Panc1 (cell line): ENCODE data around the gene TRMT13. TPM values are rescaled to one million over a fixed set of nuclear protein-coding genes. Genes with fewer than 3 reads are reported as not detected.

ENCODE experiments used
- ATAC-seq: fragments of 200-7000 bp; cut with Tn5 transposase; 2 replicates; pipeline ENCODE4 v1.9.1; 2020; ENCODE audit warnings: mild to moderate bottlenecking, moderate library complexity
- BruUV-seq: library from RNA; stranded (reverse); fragments of 400-500 nt; replicated peaks from 2 replicates; lab custom pipeline; 2021; lab: Mats Ljungman, UMichigan
- CTCF ChIA-PET: fragments of 300-600 bp; sonication (Branson Sonifier 250); formaldehyde crosslinking; loops from one replicate; lab custom pipeline; 2022; ENCODE audit warnings: antibody characterized with exemption; lab: Charles Lee
- POLR2A ChIA-PET: fragments of 300-600 bp; sonication (Branson Sonifier 250); formaldehyde crosslinking; loops from one replicate; lab custom pipeline; 2022; ENCODE audit warnings: antibody characterized with exemption; lab: Charles Lee
- DNase-seq: peaks from one replicate; pipeline ENCODE4 v3.0.0-alpha.2; 2010; ENCODE audit warnings: low read depth, low spot score
- H3K27ac ChIP-seq: 2 replicates; pipeline ENCODE4 v1.5.1; 2011; ENCODE audit warnings: mild to moderate bottlenecking, low read length, inconsistent platforms
- H3K27me3 ChIP-seq: fragments of 200-500 bp; sonication (Bioruptor generic); 2 replicates; pipeline ENCODE4 v1.6.0; 2014; ENCODE audit warnings: low read length, inconsistent platforms; ENCODE audit not compliant: control insufficient read depth, insufficient read depth
- H3K36me3 ChIP-seq: fragments of 200-500 bp; sonication (Bioruptor generic); 2 replicates; pipeline ENCODE4 v1.5.1; 2014; ENCODE audit warnings: inconsistent platforms, mild to moderate bottlenecking, low read length, moderate library complexity; ENCODE audit not compliant: control insufficient read depth, insufficient read depth
- H3K4me1 ChIP-seq: 2 replicates; pipeline ENCODE4 v1.5.1; 2011; ENCODE audit warnings: inconsistent platforms, mild to moderate bottlenecking, low read length, moderate library complexity; ENCODE audit not compliant: control insufficient read depth, insufficient read depth
- H3K4me3 ChIP-seq, 2 experiments: 2 replicates each; pipeline ENCODE4 v1.5.1; 2011 to 2012; ENCODE audit warnings: low read depth in 2 of 2, low read length in 2 of 2, mild to moderate bottlenecking in 2 of 2, inconsistent platforms in 1 of 2, moderate library complexity in 1 of 2
- H3K9me3 ChIP-seq: fragments of 200-500 bp; sonication (Bioruptor generic); 2 replicates; pipeline ENCODE4 v1.5.1; 2014; ENCODE audit warnings: low read depth, mild to moderate bottlenecking, inconsistent platforms, low read length, moderate library complexity; ENCODE audit not compliant: control insufficient read depth, insufficient read depth
- CTCF ChIP-seq: fragments of 450-650 bp; IDR thresholded peaks from 2 replicates; pipeline ENCODE4 v1.5.1; 2017; ENCODE audit warnings: mild to moderate bottlenecking
- POLR2AphosphoS5 ChIP-seq: IDR thresholded peaks from 2 replicates; pipeline ENCODE4 v1.6.1; 2012; ENCODE audit warnings: mild to moderate bottlenecking, low read depth, low read length, moderate library complexity
- SIN3A ChIP-seq: IDR thresholded peaks from 2 replicates; pipeline ENCODE4 v1.6.1; 2012; ENCODE audit warnings: low read depth, mild to moderate bottlenecking, low read length, moderate library complexity, borderline replicate concordance; ENCODE audit not compliant: insufficient read depth
- TCF7L2 ChIP-seq: IDR thresholded peaks from 2 replicates; pipeline ENCODE4 v1.6.1; 2011; ENCODE audit warnings: mild to moderate bottlenecking, low read depth, low read length, inconsistent platforms
- in situ Hi-C: cut with HindIII; loops from 2 replicates; pipeline ENCODE4 v1.10.0; 2016; ENCODE audit warnings: low sequenced_read_pairs, low pct_unique_long_range_greater_than_20kb
- intact Hi-C: fragments of 100-400 bp; cut with micrococcal nuclease; formaldehyde crosslinking; loops from one replicate; pipeline ENCODE4 v1.10.0; 2022; ENCODE audit not compliant: unreplicated experiment
- total RNA-seq: library from RNA; stranded (reverse); gene quantifications from one replicate; pipeline ENCODE4 v1.2.1, GENCODE V29; 2021; ENCODE audit not compliant: unreplicated experiment
- TF ChIP-seq, protein P1 (sequence below), 2 experiments: IDR thresholded peaks; 2 replicates each; pipeline ENCODE4 v1.6.1; 2011 to 2012; ENCODE audit warnings: low read depth in 2 of 2, control low read depth in 1 of 2, low read length in 1 of 2, mild to moderate bottlenecking in 1 of 2, moderate library complexity in 1 of 2; ENCODE audit not compliant: insufficient read depth in 1 of 2

The TRMT13 gene
- total RNA-seq, 1 experiment from 2014 or later, result 6.2 TPM

- no peaks in the 10 kb centered on the region for H3K27me3 ChIP-seq
- POLR2A ChIA-PET, result no interaction called here
- no peaks in the 10 kb centered on the region for H3K36me3 ChIP-seq
- H3K9me3 ChIP-seq, result no peaks in the 10 kb centered on the region
- H3K4me3 ChIP-seq, result no peak within 1 kb of the TSS
- ATAC-seq (no peak), DNase-seq (no peak)
- BruUV-seq, result no TSS peak
- H3K4me1 ChIP-seq, result no peaks in the 10 kb centered on the region
- in situ Hi-C loops, result no loop called here
- no peak within 1 kb of the TSS for H3K27ac ChIP-seq
- CTCF ChIA-PET, result no interaction called here
- intact Hi-C loops, result no loop called here
- no peak for TF ChIP-seq TCF7L2
- TF ChIP-seq, protein P1, sequence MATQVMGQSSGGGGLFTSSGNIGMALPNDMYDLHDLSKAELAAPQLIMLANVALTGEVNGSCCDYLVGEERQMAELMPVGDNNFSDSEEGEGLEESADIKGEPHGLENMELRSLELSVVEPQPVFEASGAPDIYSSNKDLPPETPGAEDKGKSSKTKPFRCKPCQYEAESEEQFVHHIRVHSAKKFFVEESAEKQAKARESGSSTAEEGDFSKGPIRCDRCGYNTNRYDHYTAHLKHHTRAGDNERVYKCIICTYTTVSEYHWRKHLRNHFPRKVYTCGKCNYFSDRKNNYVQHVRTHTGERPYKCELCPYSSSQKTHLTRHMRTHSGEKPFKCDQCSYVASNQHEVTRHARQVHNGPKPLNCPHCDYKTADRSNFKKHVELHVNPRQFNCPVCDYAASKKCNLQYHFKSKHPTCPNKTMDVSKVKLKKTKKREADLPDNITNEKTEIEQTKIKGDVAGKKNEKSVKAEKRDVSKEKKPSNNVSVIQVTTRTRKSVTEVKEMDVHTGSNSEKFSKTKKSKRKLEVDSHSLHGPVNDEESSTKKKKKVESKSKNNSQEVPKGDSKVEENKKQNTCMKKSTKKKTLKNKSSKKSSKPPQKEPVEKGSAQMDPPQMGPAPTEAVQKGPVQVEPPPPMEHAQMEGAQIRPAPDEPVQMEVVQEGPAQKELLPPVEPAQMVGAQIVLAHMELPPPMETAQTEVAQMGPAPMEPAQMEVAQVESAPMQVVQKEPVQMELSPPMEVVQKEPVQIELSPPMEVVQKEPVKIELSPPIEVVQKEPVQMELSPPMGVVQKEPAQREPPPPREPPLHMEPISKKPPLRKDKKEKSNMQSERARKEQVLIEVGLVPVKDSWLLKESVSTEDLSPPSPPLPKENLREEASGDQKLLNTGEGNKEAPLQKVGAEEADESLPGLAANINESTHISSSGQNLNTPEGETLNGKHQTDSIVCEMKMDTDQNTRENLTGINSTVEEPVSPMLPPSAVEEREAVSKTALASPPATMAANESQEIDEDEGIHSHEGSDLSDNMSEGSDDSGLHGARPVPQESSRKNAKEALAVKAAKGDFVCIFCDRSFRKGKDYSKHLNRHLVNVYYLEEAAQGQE (IDR thresholded peaks at IDR 0.05; ENCODE audit: insufficient read depth in 1 of 2, low read depth in 2 of 2, low read length in 1 of 2), result no peak
- TF ChIP-seq POLR2AphosphoS5, result no peak
- TF ChIP-seq SIN3A, result no peak
- TF ChIP-seq CTCF, result no peak
Measured at GRCh38 chr1:100178091-100178490, 45.1 kb downstream of the TRMT13 start, which contains the start of gene LRRC39. Gene LRRC39, minus strand, starts transcription at chr1:100178256. Its CDS starts 9,740 bp downstream, at chr1:100168516.

DNA sequence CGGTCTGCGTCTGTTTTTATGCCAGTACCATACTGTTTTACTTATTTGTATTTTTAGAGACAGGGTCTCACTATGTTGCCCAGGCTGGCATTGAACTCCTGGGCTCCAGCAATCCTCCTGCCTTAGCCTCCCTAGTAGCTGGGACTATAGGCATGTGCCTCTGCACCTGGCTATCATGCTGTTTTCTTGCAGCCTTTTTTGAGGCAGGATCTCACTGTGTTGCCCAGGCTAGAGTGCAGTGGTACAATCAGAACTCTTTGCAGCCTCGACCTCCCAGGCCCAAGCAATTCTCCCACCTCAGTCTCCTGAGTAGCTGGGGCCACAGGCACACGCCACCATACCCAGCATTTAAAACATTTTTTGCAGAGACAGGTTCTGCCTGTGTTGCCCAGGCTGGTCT lies 50.4 kb downstream of the TRMT13 start:
- ATAC-seq, result no peak
- CTCF ChIA-PET, result no interaction called here

More for the DNA sequence above, 50.4 kb downstream of the TRMT13 start:
- in situ Hi-C loops (no loop called here), intact Hi-C loops (no loop called here)
- no peak for DNase-seq
- no peak for TF ChIP-seq TCF7L2
- TF ChIP-seq CTCF, result no peak
- no peak for TF ChIP-seq POLR2AphosphoS5
- no peak for TF ChIP-seq SIN3A
- TF ChIP-seq, protein P1 (IDR thresholded peaks at IDR 0.05; ENCODE audit: insufficient read depth in 1 of 2, low read depth in 2 of 2, low read length in 1 of 2), result no peak
- Histone ChIP-seq H3K4me3 (no peak overlapping the region), H3K27ac (no peak overlapping the region), H3K36me3 (no peaks in the 10 kb centered on the region), H3K4me1 (no peaks in the 10 kb centered on the region), H3K27me3 (no peaks in the 10 kb centered on the region), H3K9me3 (no peaks in the 10 kb centered on the region)
- POLR2A ChIA-PET, result no interaction called here
- no TSS peak for BruUV-seq
